HepG2 (cell line): Measurements from ENCODE around the gene PPCDC. TPM values are rescaled to one million over a fixed set of nuclear protein-coding genes. Genes with fewer than 3 reads are reported as not detected.

Experiments
- ATAC-seq: fragments of 200-7000 bp; cut with Tn5 transposase; 3 replicates; pipeline ENCODE4 v1.9.1; 2020; ENCODE audit warnings: mild to moderate bottlenecking, moderate library complexity
- BruUV-seq: library from RNA; stranded (reverse); fragments of 400-500 nt; replicated peaks from 2 replicates; lab custom pipeline; 2021; lab: Mats Ljungman, UMichigan
- CTCF ChIA-PET: fragments of 300-600 bp; formaldehyde crosslinking; extraction: SDS; loops from one replicate; lab custom pipeline; 2021; ENCODE audit warnings: low total read pairs, inconsistent platforms, low intra/inter-chr PET ratio; lab: Yijun Ruan, JAX
- POLR2A ChIA-PET: fragments of 350-600 bp; sonication (Branson Sonifier 250); formaldehyde crosslinking; loops from one replicate; lab custom pipeline; 2020; ENCODE audit warnings: antibody characterized with exemption, inconsistent platforms; lab: Yijun Ruan, JAX
- DNase-seq: peaks from one replicate; pipeline ENCODE4 v3.0.0-alpha.2; 2015; ENCODE audit warnings: low spot score
- FAIRE-seq: peaks from 3 replicates; lab custom pipeline; 2011; peaks lifted over from hg19 to GRCh38; lab: Jason Lieb, UNC
- H2AFZ ChIP-seq: one replicate; pipeline ENCODE4 v1.6.1; 2011; ENCODE audit warnings: low read length, inconsistent platforms
- H3K27ac ChIP-seq: fragments of 300-600 bp; 3 replicates; pipeline ENCODE4 v1.8.0; 2011; ENCODE audit warnings: mixed run types, mild to moderate bottlenecking, mixed read lengths, low read length, inconsistent platforms; ENCODE audit not compliant: insufficient read depth; ENCODE audit errors: extremely low read length
- H3K27me3 ChIP-seq, 2 experiments: fragments of 200-600 bp in 1 of 2; 2 replicates in 1 of 2; 3 replicates in 1 of 2; pipeline versions ENCODE4 v1.6.0 to v1.8.0; 2011; ENCODE audit warnings: low read length in 2 of 2, mild to moderate bottlenecking in 2 of 2, moderate library complexity in 2 of 2, inconsistent platforms in 1 of 2; ENCODE audit not compliant: insufficient read depth in 2 of 2, control insufficient read depth in 1 of 2
- H3K36me3 ChIP-seq, 2 experiments: fragments of 200-600 bp in 1 of 2; replicated peaks in 1 of 2; 2 replicates in 1 of 2; 3 replicates in 1 of 2; pipeline versions ENCODE4 v1.5.1 to v1.8.0; 2011; ENCODE audit warnings: low read length in 2 of 2, inconsistent platforms in 1 of 2; ENCODE audit not compliant: insufficient read depth in 2 of 2, control insufficient read depth in 1 of 2
- H3K4me1 ChIP-seq: 2 replicates; pipeline ENCODE4 v1.5.1; 2012; ENCODE audit warnings: low read length, inconsistent platforms; ENCODE audit not compliant: insufficient read depth
- H3K4me2 ChIP-seq: 2 replicates; pipeline ENCODE4 v1.6.0; 2011; ENCODE audit warnings: low read depth, low read length, inconsistent platforms
- H3K4me3 ChIP-seq, 3 experiments: fragments of 200-600 bp in 1 of 3; sonication (generic), shearing (Covaris generic) in 1 of 3; replicated peaks in 1 of 3; 2 replicates each; pipeline ENCODE4 v1.5.1; 2011 to 2016; ENCODE audit warnings: low read length in 3 of 3, inconsistent platforms in 2 of 3, low read depth in 2 of 3, mild to moderate bottlenecking in 2 of 3, control low read depth in 1 of 3, mixed read lengths in 1 of 3; ENCODE audit not compliant: insufficient read depth in 1 of 3
- H3K79me2 ChIP-seq: one replicate; pipeline ENCODE4 v1.6.1; 2011; ENCODE audit warnings: low read length, inconsistent platforms; ENCODE audit not compliant: insufficient read depth
- H3K9ac ChIP-seq: 2 replicates; pipeline ENCODE4 v1.6.0; 2011; ENCODE audit warnings: mild to moderate bottlenecking, low read depth, low read length, inconsistent platforms; ENCODE audit not compliant: insufficient read depth
- H3K9me3 ChIP-seq: 2 replicates; pipeline ENCODE4 v1.5.1; 2012; ENCODE audit warnings: mild to moderate bottlenecking, low read length
- H4K20me1 ChIP-seq: 2 replicates; pipeline ENCODE4 v1.6.0; 2011; ENCODE audit warnings: inconsistent platforms, mild to moderate bottlenecking, low read length, moderate library complexity; ENCODE audit not compliant: insufficient read depth
- PRMT3 ChIP-seq: sonication (generic); formaldehyde crosslinking; IDR thresholded peaks from 2 replicates; pipeline ENCODE4 v1.8.1; 2022; ENCODE audit warnings: low read depth, mild to moderate bottlenecking, moderate library complexity, missing genetic modification reagents, borderline replicate concordance
- RBFOX2 ChIP-seq: fragments of 200-400 bp; formaldehyde crosslinking; IDR thresholded peaks from 2 replicates; pipeline ENCODE4 v1.6.1; 2017; ENCODE audit warnings: low read depth, mild to moderate bottlenecking, low read length
- RORA ChIP-seq: sonication (generic); formaldehyde crosslinking; IDR thresholded peaks from 2 replicates; pipeline ENCODE4 v1.5.0; 2020; ENCODE audit warnings: mild to moderate bottlenecking, missing genetic modification reagents, moderate library complexity
- RXRB ChIP-seq: IDR thresholded peaks from 2 replicates; pipeline ENCODE4 v1.6.1; 2016; ENCODE audit warnings: borderline replicate concordance, missing genetic modification reagents, missing compliant biosample characterization
- SRSF1 ChIP-seq: fragments of 200-400 bp; formaldehyde crosslinking; optimal IDR thresholded peaks from 2 replicates; pipeline ENCODE3; 2017; ENCODE audit warnings: mild to moderate bottlenecking, low read depth, low read length, moderate library complexity
- TEAD3 ChIP-seq: optimal IDR thresholded peaks from 2 replicates; pipeline ENCODE3; 2016; ENCODE audit warnings: borderline replicate concordance
- ZBTB20 ChIP-seq: sonication (generic); formaldehyde crosslinking; IDR thresholded peaks from 2 replicates; pipeline ENCODE4 v1.8.1; 2023; ENCODE audit warnings: missing genetic modification reagents, low read depth, mild to moderate bottlenecking, borderline replicate concordance
- ZBTB7A ChIP-seq: sonication (generic); formaldehyde crosslinking; IDR thresholded peaks from 2 replicates; pipeline ENCODE4 v1.8.0; 2022; ENCODE audit warnings: mild to moderate bottlenecking, missing genetic modification reagents
- ZNF629 ChIP-seq: sonication (generic); formaldehyde crosslinking; conservative IDR thresholded peaks from 2 replicates; pipeline ENCODE4 v1.5.0; 2020; ENCODE audit warnings: missing genetic modification reagents
- ZNF720 ChIP-seq: sonication (generic); formaldehyde crosslinking; IDR thresholded peaks from 2 replicates; pipeline ENCODE4 v1.4.0; 2020; ENCODE audit warnings: missing genetic modification reagents
- ZNF770 ChIP-seq: sonication (generic); formaldehyde crosslinking; IDR thresholded peaks from 2 replicates; pipeline ENCODE4 v1.5.0; 2020; ENCODE audit warnings: mild to moderate bottlenecking, missing genetic modification reagents
- WGBS: methylation state at CpG from one replicate; pipeline ENCODE4 v1.1.6; 2017; ENCODE audit warnings: low lambda C conversion rate; 5-methylcytosine and 5-hydroxymethylcytosine counted together
- in situ Hi-C: cut with HindIII; loops from 2 replicates; pipeline ENCODE4 v1.10.0; 2017; ENCODE audit warnings: low pct_unique_long_range_greater_than_20kb; ENCODE audit not compliant: extremely low pct_ligation_motif_present
- intact Hi-C: fragments of 100-400 bp; cut with micrococcal nuclease; formaldehyde crosslinking; loops from one replicate; pipeline ENCODE4 v1.10.0; 2022; ENCODE audit not compliant: unreplicated experiment
- polyA plus RNA-seq, 8 experiments: library from polyadenylated mRNA; depleted of rRNA in 3 of 8; stranded (reverse) in 7 of 8; unstranded in 1 of 8; fragments of >200 nt; fragmentation: Illumina TruSeq in 4 of 8; extraction: Trizol in 4 of 8; gene quantifications; 2 replicates each; pipeline versions ENCODE4 v1.2.1 to v1.2.3, GENCODE V29; 2011 to 2016; ENCODE audit warnings: low read depth in 4 of 8, missing spikeins in 1 of 8, mixed read lengths in 1 of 8; ENCODE audit not compliant: insufficient read depth in 1 of 8
- total RNA-seq, 5 experiments: library from RNA; depleted of rRNA; stranded (reverse); fragments of >200 nt; fragmentation: Illumina TruSeq; extraction: Trizol; gene quantifications; 2 replicates each; pipeline ENCODE4 v1.2.3, GENCODE V29; 2016; ENCODE audit warnings: low read depth in 1 of 5

Gene PPCDC
- total and polyA plus RNA-seq, 2 of the 13 experiments (the other 11 are each of a cell fraction or from before 2014, with no cell fraction given), result 12.3 to 12.8 TPM

- ChIA-PET CTCF (no interaction called here), POLR2A (interaction anchor here (0.9 to 2.3 kb wide), 3 partner anchors 15 to 141 kb away, joined by 4 to 19 read pairs (median 5); no protein-coding TSS in a partner anchor)
- peak; percentile 20; the same call in 1 of the 3 replicates for ATAC-seq
- DNase-seq, result peak; percentile 61
- Histone ChIP-seq H3K4me3 (no peak overlapping the region), H3K4me1 (peaks cover 74% of the 10 kb centered on the region), H3K9me3 (no peaks in the 10 kb centered on the region), H3K9ac (no peak overlapping the region; the same call in 1 of the 2 replicates), H3K79me2 (no peaks in the 10 kb centered on the region), H3K4me2 (peak overlapping the region; percentile 44), H4K20me1 (no peaks in the 10 kb centered on the region), H3K27ac (peak overlapping the region; percentile 42), H3K36me3 (no peaks in the 10 kb centered on the region), H3K27me3 (no peaks in the 10 kb centered on the region), H2AFZ (no peak overlapping the region)
- FAIRE-seq, result no peak
- BruUV-seq, result no TSS peak
- intact Hi-C loops (no loop called here), in situ Hi-C loops (no loop called here)
- WGBS, result 87% methylated on average over 4 of the region's 4 CpGs
- TF ChIP-seq ZBTB20 (CRISPR knock-in tag) (0 out of 2 replicates have a peak, but pooled peaks have one; percentile 33), ZBTB7A (0 out of 2 replicates have a peak, but pooled peaks have one; percentile 21), RORA (CRISPR knock-in tag) (no peak), TEAD3 (CRISPR knock-in tag) (peak; percentile 18), ZNF770 (CRISPR knock-in tag) (peak; percentile 45; the same call in 1 of the 2 replicates), SRSF1 (no peak), RBFOX2 (no peak), ZNF720 (no peak), ZNF629 (0 out of 2 replicates have a peak, but pooled peaks have one; percentile 7), PRMT3 (CRISPR knock-in tag) (0 out of 2 replicates have a peak, but pooled peaks have one; percentile 58), RXRB (CRISPR knock-in tag) (no peak)
- TF ChIP-seq, all 625 proteins: peak for 6
Measured at GRCh38 chr15:75058127-75058905, 34.9 kb downstream of the PPCDC start.
